H1 (cell line): ENCODE data around the gene PARP15. TPM values are rescaled to one million over a fixed set of nuclear protein-coding genes. Genes with fewer than 3 reads are reported as not detected.

Experiments used
- CTCF ChIA-PET: fragments of 300-600 bp; sonication (Branson Sonifier 250); formaldehyde crosslinking; loops from one replicate; lab custom pipeline; 2021; ENCODE audit not compliant: partially characterized antibody; lab: Charles Lee
- POLR2A ChIA-PET: fragments of 300-600 bp; sonication (Branson Sonifier 250); formaldehyde crosslinking; loops from one replicate; lab custom pipeline; 2021; ENCODE audit warnings: inconsistent platforms; ENCODE audit not compliant: partially characterized antibody; lab: Charles Lee
- DNase-seq, 2 experiments: peaks; one replicate each; pipeline versions ENCODE4 v3.0.0 to v3.0.0-alpha.2; 2010 to 2022; ENCODE audit warnings: low spot score in 2 of 2, low read depth in 1 of 2, mixed read lengths in 1 of 2
- FAIRE-seq: peaks from 2 replicates; lab custom pipeline; 2011; peaks lifted over from hg19 to GRCh38; lab: Jason Lieb, UNC
- H2AFZ ChIP-seq: 2 replicates; pipeline ENCODE4 v1.8.1; 2012; ENCODE audit warnings: low read length, inconsistent platforms
- H2AK5ac ChIP-seq: 2 replicates; pipeline ENCODE4 v1.6.1; 2013; ENCODE audit warnings: low read depth, low read length
- H2BK120ac ChIP-seq: replicated peaks from 2 replicates; pipeline ENCODE3; 2013; ENCODE audit warnings: low read depth, low read length, inconsistent platforms
- H2BK12ac ChIP-seq: 2 replicates; pipeline ENCODE4 v1.6.1; 2013; ENCODE audit warnings: low read depth, low read length
- H2BK15ac ChIP-seq: 2 replicates; pipeline ENCODE4 v1.6.1; 2013; ENCODE audit warnings: low read length
- H2BK20ac ChIP-seq: 2 replicates; pipeline ENCODE4 v1.6.1; 2013; ENCODE audit warnings: low read length
- H2BK5ac ChIP-seq: 2 replicates; pipeline ENCODE4 v1.6.1; 2013; ENCODE audit warnings: low read depth, low read length
- H3K14ac ChIP-seq: 2 replicates; pipeline ENCODE4 v1.6.1; 2013; ENCODE audit warnings: inconsistent platforms; ENCODE audit not compliant: insufficient read length
- H3K18ac ChIP-seq: 2 replicates; pipeline ENCODE4 v1.6.1; 2013; ENCODE audit warnings: low read length; ENCODE audit errors: extremely low read depth
- H3K23ac ChIP-seq: 2 replicates; pipeline ENCODE4 v1.6.1; 2013; ENCODE audit warnings: inconsistent platforms; ENCODE audit not compliant: insufficient read length
- H3K23me2 ChIP-seq: 2 replicates; pipeline ENCODE4 v1.6.1; 2013; ENCODE audit warnings: low read depth, low read length
- H3K27ac ChIP-seq: 2 replicates; pipeline ENCODE4 v1.6.1; 2011; ENCODE audit warnings: low read depth, low read length, inconsistent platforms
- H3K27me3 ChIP-seq, 4 experiments: replicated peaks in 1 of 4; 1 replicate in 1 of 4; 2 replicates in 3 of 4; pipeline versions ENCODE4 v1.6.1 to v1.8.1; 2011 to 2013; ENCODE audit warnings: low read length in 3 of 4, mild to moderate bottlenecking in 3 of 4, inconsistent platforms in 2 of 4, mixed read lengths in 2 of 4, moderate library complexity in 1 of 4; ENCODE audit not compliant: control insufficient read depth in 3 of 4, insufficient read depth in 3 of 4; ENCODE audit errors: extremely low read depth in 1 of 4
- H3K36me3 ChIP-seq, 4 experiments: 2 replicates each; pipeline versions ENCODE4 v1.6.1 to v1.8.1; 2011 to 2013; ENCODE audit warnings: mild to moderate bottlenecking in 4 of 4, low read length in 3 of 4, moderate library complexity in 2 of 4, control low read depth in 1 of 4, inconsistent platforms in 1 of 4; ENCODE audit not compliant: insufficient read depth in 4 of 4, control insufficient read depth in 2 of 4
- H3K4ac ChIP-seq: replicated peaks from 2 replicates; pipeline ENCODE3; 2013; ENCODE audit warnings: low read length, low read depth, mixed read lengths, inconsistent platforms; ENCODE audit not compliant: insufficient read length
- H3K4me1 ChIP-seq, 4 experiments: replicated peaks in 1 of 4; 1 replicate in 1 of 4; 2 replicates in 3 of 4; pipeline versions ENCODE4 v1.6.1 to v1.8.1; 2011 to 2013; ENCODE audit warnings: low read length in 3 of 4, inconsistent platforms in 2 of 4, mixed read lengths in 1 of 4; ENCODE audit not compliant: insufficient read depth in 4 of 4, control insufficient read depth in 3 of 4
- H3K4me2 ChIP-seq, 2 experiments: 2 replicates each; pipeline versions ENCODE4 v1.6.1 to v1.8.1; 2011 to 2013; ENCODE audit warnings: low read depth in 2 of 2, low read length in 2 of 2, control low read depth in 1 of 2, inconsistent platforms in 1 of 2, mild to moderate bottlenecking in 1 of 2; ENCODE audit not compliant: insufficient read depth in 1 of 2
- H3K4me3 ChIP-seq, 4 experiments: fragments of 200-600, 300-600 bp in 1 of 4; sonication (generic), shearing (Covaris generic), sonication (Bioruptor Twin) in 1 of 4; 2 replicates each; pipeline versions ENCODE4 v1.5.1 to v1.8.1; 2011 to 2016; ENCODE audit warnings: low read length in 4 of 4, low read depth in 3 of 4, control low read depth in 2 of 4, inconsistent platforms in 2 of 4, mild to moderate bottlenecking in 2 of 4, mixed read lengths in 1 of 4, moderate library complexity in 1 of 4; ENCODE audit not compliant: insufficient read depth in 2 of 4; ENCODE audit errors: extremely low read depth in 1 of 4
- H3K56ac ChIP-seq: replicated peaks from 2 replicates; pipeline ENCODE3; 2013; ENCODE audit warnings: low read depth, mild to moderate bottlenecking, mixed read lengths, low read length, inconsistent platforms; ENCODE audit not compliant: insufficient read length
- H3K79me1 ChIP-seq: 2 replicates; pipeline ENCODE4 v1.6.1; 2013; ENCODE audit warnings: low read depth, low read length, control low read depth
- H3K79me2 ChIP-seq, 2 experiments: 2 replicates each; pipeline versions ENCODE4 v1.6.1 to v1.8.1; 2012 to 2013; ENCODE audit warnings: low read length in 2 of 2, mild to moderate bottlenecking in 2 of 2, inconsistent platforms in 1 of 2; ENCODE audit not compliant: insufficient read depth in 2 of 2, control insufficient read depth in 1 of 2
- H3K9ac ChIP-seq, 4 experiments: replicated peaks in 1 of 4; 1 replicate in 1 of 4; 2 replicates in 3 of 4; pipeline versions ENCODE4 v1.6.1 to v1.8.1; 2011 to 2013; ENCODE audit warnings: low read depth in 3 of 4, low read length in 3 of 4, control low read depth in 2 of 4, mild to moderate bottlenecking in 2 of 4, moderate library complexity in 2 of 4, inconsistent platforms in 1 of 4; ENCODE audit errors: extremely low read depth in 1 of 4
- H3K9me3 ChIP-seq, 2 experiments: 2 replicates each; pipeline versions ENCODE4 v1.6.1 to v1.8.1; 2012 to 2013; ENCODE audit warnings: mild to moderate bottlenecking in 2 of 2, moderate library complexity in 2 of 2, control low read depth in 1 of 2, inconsistent platforms in 1 of 2, low read depth in 1 of 2, low read length in 1 of 2, mixed read lengths in 1 of 2; ENCODE audit not compliant: insufficient read depth in 2 of 2
- H4K20me1 ChIP-seq, 2 experiments: replicated peaks in 1 of 2; 2 replicates each; pipeline versions ENCODE3 to v1.8.1; 2011 to 2013; ENCODE audit warnings: inconsistent platforms in 2 of 2, low read length in 2 of 2, mild to moderate bottlenecking in 1 of 2; ENCODE audit not compliant: insufficient read depth in 2 of 2, control insufficient read depth in 1 of 2
- H4K5ac ChIP-seq: 2 replicates; pipeline ENCODE4 v1.6.1; 2013; ENCODE audit warnings: low read length, low read depth, mixed read lengths, inconsistent platforms; ENCODE audit not compliant: insufficient read length
- H4K8ac ChIP-seq: 2 replicates; pipeline ENCODE4 v1.8.0; 2013; ENCODE audit warnings: mild to moderate bottlenecking, moderate library complexity, low read length, inconsistent platforms; ENCODE audit not compliant: insufficient read depth; ENCODE audit errors: extremely low read depth
- H4K91ac ChIP-seq: replicated peaks from 2 replicates; pipeline ENCODE3; 2013; ENCODE audit warnings: low read length, mixed read lengths, inconsistent platforms; ENCODE audit not compliant: insufficient read length
- ASH2L ChIP-seq: fragments of 200-600, 300-600 bp; sonication (generic); IDR thresholded peaks from one replicate; pipeline ENCODE4 v1.7.1; 2017; ENCODE audit warnings: low read length
- BCL11A ChIP-seq, 2 experiments: IDR thresholded peaks; one replicate each; pipeline ENCODE4 v1.6.1; 2011; ENCODE audit warnings: low read depth in 2 of 2, low read length in 2 of 2, mild to moderate bottlenecking in 2 of 2
- BRCA1 ChIP-seq: IDR thresholded peaks from 2 replicates; pipeline ENCODE4 v1.6.1; 2012; ENCODE audit warnings: low read depth, low read length, improper control_type of control experiment
- CTBP2 ChIP-seq: IDR thresholded peaks from 2 replicates; pipeline ENCODE4 v1.7.0; 2011; ENCODE audit warnings: borderline replicate concordance, mild to moderate bottlenecking, moderate library complexity, mixed read lengths, low read length; ENCODE audit not compliant: insufficient read depth, insufficient read length
- EZH2 ChIP-seq: fragments of 200-600 bp; sonication (generic); IDR thresholded peaks from 2 replicates; pipeline ENCODE4 v1.7.1; 2012; ENCODE audit warnings: low read depth, mild to moderate bottlenecking, moderate library complexity, low read length, inconsistent platforms; ENCODE audit not compliant: severe bottlenecking
- GTF2F1 ChIP-seq: IDR thresholded peaks from 2 replicates; pipeline ENCODE4 v1.6.1; 2012; ENCODE audit warnings: low read depth, low read length, improper control_type of control experiment, borderline replicate concordance
- HDAC2 ChIP-seq, 2 experiments: fragments of 300-600 bp in 1 of 2; sonication (generic) in 1 of 2; IDR thresholded peaks; 2 replicates each; pipeline ENCODE4 v1.6.1; 2011 to 2012; ENCODE audit warnings: low read depth in 2 of 2, low read length in 2 of 2, mild to moderate bottlenecking in 2 of 2, moderate library complexity in 2 of 2, borderline replicate concordance in 1 of 2, inconsistent platforms in 1 of 2
- KDM1A ChIP-seq: fragments of 200-600, 300-600 bp; sonication (generic); IDR thresholded peaks from 2 replicates; pipeline ENCODE4 v1.7.1; 2016; ENCODE audit warnings: mild to moderate bottlenecking, low read length, borderline replicate concordance
- KDM4A ChIP-seq: IDR thresholded peaks from one replicate; pipeline ENCODE4 v1.7.1; 2012; ENCODE audit warnings: low read depth, mild to moderate bottlenecking, moderate library complexity, low read length, inconsistent platforms; ENCODE audit not compliant: severe bottlenecking
- PHF8 ChIP-seq: fragments of 200-600 bp; sonication (generic); conservative IDR thresholded peaks from 2 replicates; pipeline ENCODE4 v1.7.1; 2012; ENCODE audit warnings: low read depth, mild to moderate bottlenecking, inconsistent platforms, low read length, moderate library complexity
- SAP30 ChIP-seq: fragments of 300-600 bp; sonication (generic); IDR thresholded peaks from 2 replicates; pipeline ENCODE4 v1.7.1; 2012; ENCODE audit warnings: low read length, moderate library complexity, mild to moderate bottlenecking, inconsistent platforms; ENCODE audit not compliant: insufficient read depth, insufficient replicate concordance
- SIRT6 ChIP-seq: IDR thresholded peaks from one replicate; pipeline ENCODE4 v1.7.1; 2012; ENCODE audit warnings: low read length, inconsistent platforms
- SUZ12 ChIP-seq: fragments of 200-600 bp; sonication (generic); IDR thresholded peaks from 2 replicates; pipeline ENCODE4 v1.6.1; 2012; ENCODE audit warnings: mild to moderate bottlenecking, inconsistent platforms, low read length, moderate library complexity, mixed read lengths
- TBP ChIP-seq: IDR thresholded peaks from 2 replicates; pipeline ENCODE4 v1.6.1; 2011; ENCODE audit warnings: low read depth, low read length, improper control_type of control experiment
- WGBS, 2 experiments: shearing (Covaris generic) in 1 of 2; methylation state at CpG; one replicate each; pipeline versions ENCODE4 v1.1.6 to v1.1.7; 2013 to 2015; ENCODE audit warnings: low lambda C conversion rate in 2 of 2, mixed read lengths in 2 of 2, inconsistent platforms in 1 of 2, low coverage in 1 of 2, missing lambda C conversion rate in 1 of 2; ENCODE audit not compliant: insufficient replicate concordance in 2 of 2, insufficient coverage in 1 of 2, insufficient read length in 1 of 2; ENCODE audit errors: extremely low coverage in 1 of 2, missing lambda C conversion rate in 1 of 2; 5-methylcytosine and 5-hydroxymethylcytosine counted together
- polyA plus RNA-seq, 7 experiments: library from polyadenylated mRNA; depleted of rRNA in 3 of 7; stranded (reverse) in 5 of 7; unstranded in 2 of 7; fragments of >200 nt in 5 of 7; fragments of 200-250 nt in 2 of 7; gene quantifications; 1 replicate in 5 of 7; 2 replicates in 1 of 7; 4 replicates in 1 of 7; pipeline versions ENCODE4 v1.2.1 to v1.2.3, GENCODE V29; 2011 to 2013; ENCODE audit warnings: missing spikeins in 2 of 7, mixed read lengths in 2 of 7
- total RNA-seq: library from RNA; stranded (reverse); fragmentation: NEBNext Ultra II Directional; extraction: Animal tissue kit (Norgen Biotek cat#: 25700); gene quantifications from 2 replicates; pipeline ENCODE4 v1.2.1, GENCODE V29; 2021

PARP15 gene
- total and polyA plus RNA-seq, 2 of the 8 experiments (the other 6 are each of a cell fraction or from before 2014, with no cell fraction given), result 0.37 to 0.45 TPM

GRCh38 chr3:122533480-122533879 lies 44.0 kb upstream of the PARP15 start:
- H2BK120ac ChIP-seq, result no peak overlapping the region
- WGBS, 2 experiments, result 91% methylated on average over 2 of the region's 2 CpGs; no CpG with 5 or more reads in 1 of the 2 experiments
- no peak overlapping the region for H2AK5ac ChIP-seq
- no peak overlapping the region for H3K23ac ChIP-seq
- no peak overlapping the region for H4K8ac ChIP-seq
- no peak overlapping the region for H4K91ac ChIP-seq
- H3K56ac ChIP-seq, result no peak overlapping the region
- no peak overlapping the region for H3K4me2 ChIP-seq
- no peaks in the 10 kb centered on the region for H3K79me2 ChIP-seq
- H2BK5ac ChIP-seq, result no peak overlapping the region
- no peaks in the 10 kb centered on the region for H3K36me3 ChIP-seq
- H2BK12ac ChIP-seq, result no peak overlapping the region
- no peaks in the 10 kb centered on the region for H3K79me1 ChIP-seq
- H2AFZ ChIP-seq, result no peak overlapping the region
- no peak overlapping the region for H3K9ac ChIP-seq
- FAIRE-seq (no peak), DNase-seq (no peak)
- CTCF ChIA-PET, result interaction anchor here (1.0 kb wide), 1 partner anchor 21 kb away, joined by 4 read pairs; no protein-coding TSS in a partner anchor
- no peak overlapping the region for H3K27ac ChIP-seq
- no peaks in the 10 kb centered on the region for H3K27me3 ChIP-seq
- H3K9me3 ChIP-seq, result no peaks in the 10 kb centered on the region; a peak in 1 of 4 replicates
- no peaks in the 10 kb centered on the region for H3K23me2 ChIP-seq
- POLR2A ChIA-PET, result no interaction called here
- H4K5ac ChIP-seq, result no peak overlapping the region
- no peaks in the 10 kb centered on the region for H4K20me1 ChIP-seq
- H2BK15ac ChIP-seq, result no peak overlapping the region
- H3K4me3 ChIP-seq, result no peak overlapping the region
- no peak overlapping the region for H3K4ac ChIP-seq
- H3K14ac ChIP-seq, result no peak overlapping the region
- H3K4me1 ChIP-seq, result peaks cover 0 to 7% (median 2%) of the 10 kb centered on the region in 4 experiments; a peak in 3 of 7 replicates
- no peak overlapping the region for H3K18ac ChIP-seq
- no peak overlapping the region for H2BK20ac ChIP-seq
- TF ChIP-seq KDM1A, result no peak
- no peak for TF ChIP-seq EZH2
- no peak for TF ChIP-seq GTF2F1
- no peak for TF ChIP-seq SIRT6
- TF ChIP-seq BCL11A (IDR thresholded peaks at IDR 0.05; ENCODE audit: low read depth in 2 of 2, low read length in 2 of 2), result no peak
- TF ChIP-seq TBP, result no peak
- no peak for TF ChIP-seq SAP30
- TF ChIP-seq KDM4A, result no peak
- TF ChIP-seq BRCA1, result no peak
- no peak for TF ChIP-seq HDAC2 (IDR thresholded peaks at IDR 0.05; ENCODE audit: borderline replicate concordance in 1 of 2, low read depth in 2 of 2, low read length in 2 of 2)
- TF ChIP-seq PHF8, result no peak
- no peak for TF ChIP-seq ASH2L
- no peak for TF ChIP-seq SUZ12
- TF ChIP-seq CTBP2, result no peak
